Spinal cord (tissue), 10 donors: ENCODE data around the gene OSBPL2. TPM values are rescaled to one million over a fixed set of nuclear protein-coding genes. Genes with fewer than 3 reads are reported as not detected.

ENCODE experiments used
- DNase-seq, 6 donors: peaks; one replicate each; pipeline versions ENCODE4 v3.0.0 to v3.0.0-alpha.2; 2013 to 2015; ENCODE audit warnings: low spot score in 6 of 6, low read depth in 4 of 6
- H3K27ac ChIP-seq: one replicate; pipeline ENCODE4 v1.5.1; 2013; ENCODE audit warnings: low read depth, low read length, control low read depth
- H3K27me3 ChIP-seq: one replicate; pipeline ENCODE4 v1.6.1; 2013; ENCODE audit warnings: low read length; ENCODE audit not compliant: control insufficient read depth, insufficient read depth
- H3K36me3 ChIP-seq: one replicate; pipeline ENCODE4 v1.6.1; 2013; ENCODE audit warnings: low read length; ENCODE audit not compliant: control insufficient read depth, insufficient read depth
- H3K4me1 ChIP-seq: one replicate; pipeline ENCODE4 v1.6.1; 2013; ENCODE audit warnings: low read length; ENCODE audit not compliant: control insufficient read depth, insufficient read depth
- H3K4me3 ChIP-seq: one replicate; pipeline ENCODE4 v1.5.1; 2013; ENCODE audit warnings: low read depth, low read length, control low read depth
- H3K9me3 ChIP-seq: one replicate; pipeline ENCODE4 v1.6.1; 2013; ENCODE audit warnings: low read length; ENCODE audit not compliant: control insufficient read depth, insufficient read depth
- WGBS: methylation state at CpG from one replicate; pipeline ENCODE4 v1.1.5; 2013; ENCODE audit warnings: missing lambda C conversion rate; ENCODE audit not compliant: insufficient coverage; 5-methylcytosine and 5-hydroxymethylcytosine counted together
- polyA plus RNA-seq, 2 donors: library from polyadenylated mRNA; unstranded; fragments of 120-200 nt; gene quantifications; one replicate each; pipeline ENCODE4 v1.2.1, GENCODE V29; 2013; ENCODE audit not compliant: insufficient read length in 2 of 2
- total RNA-seq, 2 donors: library from RNA; depleted of rRNA in 1 of 2; stranded (reverse); fragments of 120-200 nt in 1 of 2; fragments of >200 nt in 1 of 2; gene quantifications; one replicate each; pipeline versions ENCODE4 v1.2.3 to v1.2.4, GENCODE V29; 2013 to 2014
- donor health status: healthy.

The OSBPL2 gene
- total and polyA plus RNA-seq, 4 donors, result 37.0 to 52.5 (median 44.0) TPM

- H3K27ac ChIP-seq, result no peak overlapping the region
- H3K27me3 ChIP-seq, result no peaks in the 10 kb centered on the region
- 95% methylated on average over 7 of the region's 10 CpGs for WGBS
- no peaks in the 10 kb centered on the region for H3K4me1 ChIP-seq
- peaks cover 59% of the 10 kb centered on the region for H3K36me3 ChIP-seq
- H3K9me3 ChIP-seq, result no peaks in the 10 kb centered on the region
- no peak for DNase-seq
- H3K4me3 ChIP-seq, result no peak overlapping the region
These were observed 36.9 kb downstream of the OSBPL2 start for GRCh38 chr20:62275219-62275618.

DNA sequence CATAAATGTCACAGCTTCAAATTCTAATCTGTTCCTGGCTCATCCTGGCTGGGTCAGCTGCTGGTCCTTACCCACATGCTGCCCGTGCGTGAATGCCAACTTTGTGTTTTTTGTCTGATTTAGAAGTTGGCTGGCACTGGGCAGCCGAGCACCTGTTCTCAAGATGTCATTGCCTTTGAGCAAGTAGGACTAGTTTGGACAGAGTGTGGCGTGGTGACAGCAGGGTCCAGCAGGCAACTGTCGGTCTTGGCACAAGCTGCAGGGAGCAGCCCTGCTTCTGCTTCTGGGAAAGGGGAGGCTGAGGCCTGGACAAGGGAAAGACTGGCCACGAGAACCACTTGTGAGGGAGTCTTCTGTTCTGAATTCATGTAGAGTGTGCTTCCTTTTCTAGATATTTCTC lies 38.1 kb downstream of the OSBPL2 start:
- no peaks in the 10 kb centered on the region for H3K27me3 ChIP-seq
- WGBS, result 49% methylated on average over 6 of the region's 6 CpGs
- H3K36me3 ChIP-seq, result peaks cover 64% of the 10 kb centered on the region
- H3K9me3 ChIP-seq, result no peaks in the 10 kb centered on the region
- H3K27ac ChIP-seq, result no peak overlapping the region
- no peaks in the 10 kb centered on the region for H3K4me1 ChIP-seq
- no peak overlapping the region for H3K4me3 ChIP-seq
- peak in 3 of 6 donors; percentile 29 to 80 (median 54) for DNase-seq

GRCh38 chr20:62277253-62277652 lies 38.9 kb downstream of the OSBPL2 start:
- H3K9me3 ChIP-seq, result no peaks in the 10 kb centered on the region
- 74% methylated on average over 13 of the region's 13 CpGs for WGBS
- no peaks in the 10 kb centered on the region for H3K27me3 ChIP-seq
- no peak overlapping the region for H3K27ac ChIP-seq
- no peaks in the 10 kb centered on the region for H3K4me1 ChIP-seq
- H3K4me3 ChIP-seq, result no peak overlapping the region
- DNase-seq, result no peak
- peaks cover 64% of the 10 kb centered on the region for H3K36me3 ChIP-seq

GRCh38 chr20:62280303-62280702 lies 42.0 kb downstream of the OSBPL2 start:
- Histone ChIP-seq H3K9me3 (no peaks in the 10 kb centered on the region), H3K27ac (no peak overlapping the region), H3K36me3 (peaks cover 70% of the 10 kb centered on the region), H3K4me3 (no peak overlapping the region), H3K4me1 (no peaks in the 10 kb centered on the region), H3K27me3 (no peaks in the 10 kb centered on the region)
- DNase-seq, result no peak
- WGBS, result 88% methylated on average over 2 of the region's 4 CpGs

DNA sequence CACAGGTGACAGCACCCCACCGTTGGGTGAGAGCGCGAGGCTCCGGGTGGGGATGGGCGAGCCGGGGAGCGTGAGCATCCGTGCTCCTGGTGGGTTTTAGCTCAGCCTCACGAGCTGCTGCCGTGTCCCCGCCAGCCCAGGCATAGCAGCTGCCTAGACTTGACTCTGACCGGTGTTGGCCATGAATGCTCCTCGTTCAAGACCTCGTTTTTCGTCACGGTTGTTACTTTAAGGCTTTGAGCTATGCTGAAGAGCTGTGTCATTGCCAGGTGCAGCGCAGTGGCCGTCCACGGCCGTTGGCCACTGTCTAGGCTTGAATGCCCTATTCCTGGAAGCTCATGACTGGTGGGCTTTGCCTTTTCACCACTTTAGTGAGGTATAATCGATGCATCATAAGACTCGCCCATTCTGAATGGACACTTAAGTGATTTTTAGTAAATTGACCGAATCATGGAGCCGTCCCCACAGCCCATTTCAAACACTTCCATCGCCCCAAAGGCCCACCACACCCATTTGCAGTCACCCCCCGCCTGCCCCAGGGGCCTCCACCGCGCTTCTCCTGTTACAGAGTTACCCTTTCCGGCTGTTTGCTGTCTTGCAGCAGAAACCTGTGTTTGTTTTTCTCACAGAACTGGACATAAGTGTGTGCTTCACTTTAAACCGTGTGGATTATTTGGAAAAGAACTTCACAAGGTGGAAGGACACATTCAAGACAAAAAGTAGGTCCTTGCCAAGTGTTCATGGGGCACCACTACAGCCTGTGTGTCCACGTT lies 43.0 kb downstream of the OSBPL2 start:
- no peak for DNase-seq
- Histone ChIP-seq H3K4me1 (no peaks in the 10 kb centered on the region), H3K27ac (no peak overlapping the region), H3K9me3 (no peaks in the 10 kb centered on the region), H3K4me3 (no peak overlapping the region), H3K27me3 (no peaks in the 10 kb centered on the region), H3K36me3 (peaks cover 75% of the 10 kb centered on the region)
- 89% methylated on average over 29 of the region's 31 CpGs for WGBS

GRCh38 chr20:62282103-62282502 lies 43.8 kb downstream of the OSBPL2 start:
- Histone ChIP-seq H3K4me1 (no peaks in the 10 kb centered on the region), H3K4me3 (no peak overlapping the region), H3K27me3 (no peaks in the 10 kb centered on the region), H3K9me3 (no peaks in the 10 kb centered on the region), H3K27ac (no peak overlapping the region), H3K36me3 (peaks cover 80% of the 10 kb centered on the region)
- 94% methylated on average over 4 of the region's 7 CpGs for WGBS
- DNase-seq, result no peak

- no peaks in the 10 kb centered on the region for H3K9me3 ChIP-seq
- H3K36me3 ChIP-seq, result peaks cover 86% of the 10 kb centered on the region
- no peaks in the 10 kb centered on the region for H3K27me3 ChIP-seq
- no peak overlapping the region for H3K4me3 ChIP-seq
- no peaks in the 10 kb centered on the region for H3K4me1 ChIP-seq
- no peak for DNase-seq
- no peak overlapping the region for H3K27ac ChIP-seq
- WGBS, result 83% methylated on average over 15 of the region's 16 CpGs
These were observed 44.7 kb downstream of the OSBPL2 start for GRCh38 chr20:62282877-62283503.

DNA sequence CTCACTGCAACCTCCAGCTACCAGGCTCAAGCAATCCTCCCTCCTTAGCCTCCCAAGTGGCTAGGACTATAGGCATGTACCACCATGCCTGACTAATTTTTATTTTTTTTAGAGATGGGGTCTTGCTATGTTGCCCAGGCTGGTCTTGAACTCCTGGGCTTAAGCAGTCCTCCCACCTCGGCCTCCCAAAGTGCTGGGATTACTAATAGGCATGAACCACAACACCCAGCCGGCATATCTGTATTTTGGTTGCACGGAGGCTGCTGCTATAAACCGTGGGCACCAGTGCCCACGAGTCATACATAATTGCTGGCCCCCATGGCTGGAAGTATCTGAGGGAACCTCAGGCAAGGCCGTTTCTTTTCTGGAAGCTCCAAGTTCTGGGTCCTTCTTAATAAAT lies 46.1 kb downstream of the OSBPL2 start:
- Histone ChIP-seq H3K9me3 (no peaks in the 10 kb centered on the region), H3K27ac (no peak overlapping the region), H3K27me3 (no peaks in the 10 kb centered on the region), H3K36me3 (peaks cover 89% of the 10 kb centered on the region), H3K4me3 (no peak overlapping the region), H3K4me1 (no peaks in the 10 kb centered on the region)
- no peak for DNase-seq
- 93% methylated on average over 6 of the region's 6 CpGs for WGBS

- H3K27me3 ChIP-seq, result no peaks in the 10 kb centered on the region
- H3K9me3 ChIP-seq, result no peaks in the 10 kb centered on the region
- no peak overlapping the region for H3K27ac ChIP-seq
- no peak overlapping the region for H3K4me3 ChIP-seq
- H3K36me3 ChIP-seq, result peaks cover 84% of the 10 kb centered on the region
- H3K4me1 ChIP-seq, result no peaks in the 10 kb centered on the region
- no peak for DNase-seq
- 85% methylated on average over 5 of the region's 6 CpGs for WGBS
These were observed 46.8 kb downstream of the OSBPL2 start for GRCh38 chr20:62285151-62285550.

GRCh38 chr20:62285722-62286121 lies 47.4 kb downstream of the OSBPL2 start:
- WGBS, result 84% methylated on average over 23 of the region's 23 CpGs
- H3K27ac ChIP-seq, result no peak overlapping the region
- no peaks in the 10 kb centered on the region for H3K9me3 ChIP-seq
- H3K36me3 ChIP-seq, result peaks cover 81% of the 10 kb centered on the region
- no peaks in the 10 kb centered on the region for H3K4me1 ChIP-seq
- H3K4me3 ChIP-seq, result no peak overlapping the region
- DNase-seq, result no peak
- H3K27me3 ChIP-seq, result no peaks in the 10 kb centered on the region
